Endodermal cell (in vitro differentiated cells): ENCODE measurements around the gene ZBED4. TPM values are rescaled to one million over a fixed set of nuclear protein-coding genes. Genes with fewer than 3 reads are reported as not detected.

ENCODE experiments used
- DNase-seq: peaks from one replicate; pipeline ENCODE4 v3.0.0-alpha.2; 2017
- H3K27ac ChIP-seq: 2 replicates; pipeline ENCODE4 v1.5.1; 2013; ENCODE audit warnings: mild to moderate bottlenecking, low read depth, low read length, moderate library complexity
- H3K27me3 ChIP-seq: 2 replicates; pipeline ENCODE4 v1.6.1; 2013; ENCODE audit warnings: mild to moderate bottlenecking, low read length, moderate library complexity; ENCODE audit not compliant: insufficient read depth, control insufficient read depth, poor library complexity, severe bottlenecking
- H3K36me3 ChIP-seq: 2 replicates; pipeline ENCODE4 v1.7.0; 2013; ENCODE audit warnings: mild to moderate bottlenecking, low read length, moderate library complexity; ENCODE audit not compliant: control insufficient read depth, insufficient read depth
- H3K4me1 ChIP-seq: one replicate; pipeline ENCODE4 v1.7.0; 2013; ENCODE audit warnings: low read length; ENCODE audit not compliant: control insufficient read depth, insufficient read depth
- H3K4me3 ChIP-seq: 2 replicates; pipeline ENCODE4 v1.5.1; 2013; ENCODE audit warnings: mild to moderate bottlenecking, low read length, moderate library complexity
- H3K9ac ChIP-seq: 2 replicates; pipeline ENCODE4 v1.6.1; 2013; ENCODE audit warnings: mild to moderate bottlenecking, low read length, moderate library complexity; ENCODE audit not compliant: poor library complexity, severe bottlenecking; ENCODE audit errors: extremely low read depth
- H3K9me3 ChIP-seq: 2 replicates; pipeline ENCODE4 v1.6.1; 2013; ENCODE audit warnings: mild to moderate bottlenecking, low read length, moderate library complexity; ENCODE audit not compliant: control insufficient read depth
- H3K27ac Mint-ChIP-seq: 2 replicates; pipeline ENCODE4 v1.8.0; 2020; ENCODE audit warnings: mixed read lengths
- H3K27me3 Mint-ChIP-seq: 2 replicates; pipeline ENCODE4 v1.8.0; 2021; ENCODE audit warnings: mild to moderate bottlenecking, mixed read lengths; ENCODE audit not compliant: insufficient read depth
- H3K36me3 Mint-ChIP-seq: 2 replicates; pipeline ENCODE4 v1.8.0; 2020; ENCODE audit warnings: low read depth, mixed read lengths
- H3K4me1 Mint-ChIP-seq: 2 replicates; pipeline ENCODE4 v1.8.0; 2020; ENCODE audit warnings: mixed read lengths
- H3K4me3 Mint-ChIP-seq: 2 replicates; pipeline ENCODE4 v1.8.0; 2020; ENCODE audit warnings: mild to moderate bottlenecking, moderate library complexity, mixed read lengths
- H3K9me3 Mint-ChIP-seq: 2 replicates; pipeline ENCODE4 v1.8.0; 2020; ENCODE audit warnings: mild to moderate bottlenecking, mixed read lengths
- CTCF ChIP-seq: fragments of 200-600 bp; sonication (generic); conservative IDR thresholded peaks from 2 replicates; pipeline ENCODE4 v1.5.0; 2021; ENCODE audit warnings: antibody characterized with exemption, mild to moderate bottlenecking
- WGBS, 2 experiments: methylation state at CpG; one replicate each; pipeline versions ENCODE4 v1.1.5 to v1.1.7; 2013; ENCODE audit warnings: missing lambda C conversion rate in 2 of 2, mixed read lengths in 1 of 2; ENCODE audit not compliant: insufficient coverage in 1 of 2, insufficient read length in 1 of 2; 5-methylcytosine and 5-hydroxymethylcytosine counted together
- total RNA-seq, 2 donors: library from RNA; stranded (reverse); fragmentation: NEBNext Ultra II Directional in 1 of 2; extraction: Animal tissue kit (Norgen Biotek cat#: 25700) in 1 of 2; gene quantifications; 2 replicates in 1 of 2; 3 replicates in 1 of 2; pipeline ENCODE4 v1.2.1, GENCODE V29; 2021

ZBED4 gene
- total RNA-seq, 2 donors from 2014 or later: 22.0 to 26.6 TPM

DNA sequence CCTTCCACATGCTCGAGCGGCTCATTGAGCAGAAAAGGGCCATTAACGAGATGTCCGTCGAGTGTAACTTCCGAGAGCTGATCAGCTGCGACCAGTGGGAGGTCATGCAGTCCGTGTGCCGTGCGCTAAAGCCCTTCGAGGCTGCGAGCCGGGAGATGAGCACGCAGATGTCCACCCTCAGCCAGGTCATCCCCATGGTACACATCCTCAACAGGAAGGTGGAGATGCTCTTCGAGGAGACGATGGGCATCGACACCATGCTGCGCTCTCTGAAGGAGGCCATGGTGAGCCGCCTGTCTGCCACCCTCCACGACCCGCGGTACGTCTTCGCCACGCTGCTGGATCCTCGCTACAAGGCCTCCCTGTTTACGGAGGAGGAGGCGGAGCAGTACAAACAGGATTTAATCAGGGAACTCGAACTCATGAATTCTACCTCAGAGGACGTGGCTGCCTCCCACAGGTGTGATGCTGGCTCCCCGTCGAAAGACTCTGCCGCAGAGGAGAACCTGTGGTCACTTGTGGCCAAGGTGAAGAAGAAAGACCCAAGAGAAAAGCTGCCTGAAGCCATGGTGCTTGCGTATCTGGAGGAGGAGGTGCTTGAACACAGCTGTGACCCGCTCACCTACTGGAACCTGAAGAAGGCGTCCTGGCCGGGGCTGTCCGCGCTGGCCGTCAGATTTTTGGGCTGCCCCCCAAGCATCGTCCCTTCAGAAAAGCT, 32.9 kb downstream of the ZBED4 start:
- Mint-ChIP-seq H3K36me3 (peaks cover 86% of the 10 kb centered on the region), H3K4me1 (no peaks in the 10 kb centered on the region), H3K9me3 (peaks cover 29% of the 10 kb centered on the region), H3K27me3 (no peaks in the 10 kb centered on the region), H3K4me3 (no peak overlapping the region), H3K27ac (no peak overlapping the region)
- H3K36me3 ChIP-seq: peaks cover 80% of the 10 kb centered on the region
- H3K27ac ChIP-seq: no peak overlapping the region
- no peak for TF ChIP-seq CTCF
- WGBS, 2 experiments: 96 to 98% methylated on average over 28 to 41 of the region's 41 CpGs
- no peaks in the 10 kb centered on the region for H3K27me3 ChIP-seq
- no peaks in the 10 kb centered on the region for H3K4me1 ChIP-seq
- no peak overlapping the region for H3K9ac ChIP-seq
- no peak overlapping the region for H3K4me3 ChIP-seq
- DNase-seq: no peak
- H3K9me3 ChIP-seq: peaks cover 40% of the 10 kb centered on the region

GRCh38 chr22:49887064-49887451, 33.4 kb downstream of the ZBED4 start:
- Histone ChIP-seq H3K4me3 (no peak overlapping the region), H3K9me3 (peaks cover 40% of the 10 kb centered on the region), H3K27me3 (no peaks in the 10 kb centered on the region), H3K27ac (no peak overlapping the region), H3K4me1 (no peaks in the 10 kb centered on the region), H3K36me3 (peaks cover 78% of the 10 kb centered on the region), H3K9ac (no peak overlapping the region)
- Mint-ChIP-seq H3K4me3 (no peak overlapping the region), H3K27ac (no peak overlapping the region), H3K27me3 (no peaks in the 10 kb centered on the region), H3K36me3 (peaks cover 88% of the 10 kb centered on the region), H3K9me3 (peaks cover 29% of the 10 kb centered on the region), H3K4me1 (no peaks in the 10 kb centered on the region)
- WGBS, 2 experiments: 93 to 99% methylated on average over 13 to 14 of the region's 14 CpGs
- TF ChIP-seq CTCF: no peak
- DNase-seq: no peak

DNA sequence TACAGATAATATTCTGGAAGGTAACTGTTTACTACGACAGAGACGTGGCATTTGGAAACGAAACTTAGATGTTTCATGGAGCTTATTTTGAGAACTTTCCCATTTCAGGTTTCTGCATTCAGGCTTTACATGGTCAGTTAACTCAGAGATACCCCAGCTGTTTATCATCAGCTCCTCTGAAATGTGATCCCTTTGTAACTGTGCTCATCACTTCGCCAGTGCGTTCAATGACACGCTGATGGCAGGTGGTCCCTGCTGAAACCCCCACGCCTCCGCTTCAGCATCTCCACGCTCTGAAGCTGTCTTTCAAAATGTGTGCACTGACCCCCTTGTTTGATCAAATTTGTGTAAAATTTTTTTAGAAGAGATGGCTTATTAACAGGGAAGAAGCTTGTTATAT, 34.1 kb downstream of the ZBED4 start:
- H3K36me3 Mint-ChIP-seq: peaks cover 95% of the 10 kb centered on the region
- Histone ChIP-seq H3K9ac (no peak overlapping the region), H3K9me3 (peaks cover 40% of the 10 kb centered on the region), H3K4me3 (no peak overlapping the region), H3K4me1 (no peaks in the 10 kb centered on the region), H3K36me3 (peaks cover 85% of the 10 kb centered on the region), H3K27me3 (no peaks in the 10 kb centered on the region), H3K27ac (no peak overlapping the region)
- H3K9me3 Mint-ChIP-seq: peaks cover 29% of the 10 kb centered on the region
- DNase-seq: no peak
- TF ChIP-seq CTCF: no peak
- H3K27ac Mint-ChIP-seq: no peak overlapping the region
- no peak overlapping the region for H3K4me3 Mint-ChIP-seq
- H3K27me3 Mint-ChIP-seq: no peaks in the 10 kb centered on the region
- no peaks in the 10 kb centered on the region for H3K4me1 Mint-ChIP-seq
- WGBS, 2 experiments: 93 to 99% methylated on average over 9 of the region's 9 CpGs
